Testis (tissue), 2 donors: ENCODE results near the gene LSM7.

ENCODE experiments used
- CTCF ChIP-seq, 3 experiments: fragments of 450-650 bp in 2 of 3; fragments of 200-600 bp in 1 of 3; sonication (generic) in 1 of 3; IDR thresholded peaks; one replicate each; pipeline ENCODE4 v1.5.1; 2016 to 2019; ENCODE audit warnings: antibody characterized with exemption in 3 of 3, mild to moderate bottlenecking in 2 of 3, moderate library complexity in 1 of 3
- POLR2A ChIP-seq: fragments of 450-650 bp; IDR thresholded peaks from one replicate; pipeline ENCODE4 v1.6.1; 2017; ENCODE audit warnings: antibody characterized with exemption, mild to moderate bottlenecking, moderate library complexity

DNA sequence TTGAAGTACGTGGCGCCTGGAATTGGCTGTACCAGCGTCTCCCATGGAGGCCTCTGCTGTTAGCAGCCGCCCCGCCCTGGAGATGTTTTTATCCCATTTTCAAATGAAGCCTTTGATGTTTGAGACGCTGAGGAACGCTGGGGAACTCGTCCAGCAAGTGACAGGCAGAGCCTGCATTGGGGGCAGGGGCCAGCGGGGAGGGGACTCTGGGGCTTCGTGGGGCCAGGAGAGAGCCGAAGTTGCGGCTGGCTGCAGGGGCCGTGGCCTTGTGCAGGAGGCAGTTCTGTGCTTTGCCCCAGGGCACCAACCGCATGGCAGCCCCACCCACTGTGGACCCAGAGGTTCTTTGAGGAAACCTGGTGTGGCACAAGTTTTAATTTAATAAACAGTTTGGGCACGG is 13.6 kb upstream of the LSM7 start:
- TF ChIP-seq POLR2A (no peak), CTCF (IDR thresholded peaks at IDR 0.05) (no peak)
